Transverse colon (tissue), 4 donors: ENCODE results near the gene NCKAP5. TPM values are rescaled to one million over a fixed set of nuclear protein-coding genes. Genes with fewer than 3 reads are reported as not detected.
"Not testable (repeated sequence)": the region's sequence is repeated elsewhere in the genome, so short reads cannot be mapped to it uniquely, and the experiment has no call there.

Source experiments
- DNase-seq: peaks from one replicate; pipeline ENCODE4 v3.0.0-alpha.2; 2019
- H3K27ac ChIP-seq, 4 donors: fragments of 200-600 bp; sonication (generic); 2 replicates each; pipeline ENCODE4 v1.5.1; 2016 to 2018; ENCODE audit warnings: inconsistent platforms in 4 of 4
- H3K27me3 ChIP-seq: fragments of 200-600 bp; sonication (generic); 2 replicates; pipeline ENCODE4 v1.5.1; 2017; ENCODE audit warnings: inconsistent platforms
- H3K36me3 ChIP-seq, 4 donors: fragments of 200-600 bp; sonication (generic); 2 replicates each; pipeline ENCODE4 v1.5.1; 2017 to 2019; ENCODE audit warnings: inconsistent platforms in 4 of 4
- H3K4me1 ChIP-seq, 4 donors: fragments of 200-600 bp; sonication (generic); 2 replicates each; pipeline ENCODE4 v1.5.1; 2017 to 2020; ENCODE audit warnings: inconsistent platforms in 4 of 4
- H3K4me3 ChIP-seq, 4 donors: fragments of 200-600 bp; sonication (generic); 1 replicate in 1 of 4; 2 replicates in 3 of 4; pipeline versions ENCODE4 v1.5.1 to v1.6.1; 2017 to 2019; ENCODE audit warnings: inconsistent platforms in 4 of 4
- H3K9me3 ChIP-seq, 2 donors: fragments of 200-600 bp; sonication (generic); 2 replicates each; pipeline ENCODE4 v1.5.1; 2017 to 2019; ENCODE audit warnings: inconsistent platforms in 2 of 2
- EP300 ChIP-seq: sonication (generic); formaldehyde crosslinking; IDR thresholded peaks from one replicate; pipeline ENCODE4 v1.6.1; 2017; ENCODE audit warnings: antibody characterized with exemption, low read depth
- POLR2A ChIP-seq: fragments of 450-650 bp; IDR thresholded peaks from one replicate; pipeline ENCODE4 v1.6.1; 2016; ENCODE audit warnings: antibody characterized with exemption, mild to moderate bottlenecking, moderate library complexity
- POLR2AphosphoS5 ChIP-seq, 3 donors: sonication (generic); formaldehyde crosslinking; IDR thresholded peaks; one replicate each; pipeline ENCODE4 v1.6.1; 2016; ENCODE audit warnings: antibody characterized with exemption in 3 of 3
- WGBS, 2 donors: methylation state at CpG; one replicate each; pipeline ENCODE4 v1.1.5; 2018; ENCODE audit warnings: low coverage in 1 of 2; 5-methylcytosine and 5-hydroxymethylcytosine counted together
- in situ Hi-C, 4 donors: fragments of 200-750 bp; cut with MboI; loops; one replicate each; pipeline versions ENCODE4 v1.15.0 to v1.15.1; 2017; ENCODE audit warnings: low sequenced_read_pairs in 3 of 4, low pct_ligation_motif_present in 1 of 4, low pct_unique_long_range_greater_than_20kb in 1 of 4
- intact Hi-C: fragments of 100-400 bp; cut with DNase I; formaldehyde crosslinking; loops from one replicate; pipeline ENCODE4 v1.15.1; 2023; ENCODE audit warnings: low total_unique reads
- total RNA-seq, 4 donors: library from RNA; depleted of rRNA; stranded (reverse); fragments of >200 nt; gene quantifications; one replicate each; pipeline ENCODE4 v1.1.0, GENCODE V29; 2016
- TF ChIP-seq, protein P1 (sequence below), 5 experiments: fragments of 200-600 bp in 3 of 5; fragments of 450-650 bp in 2 of 5; sonication (generic) in 3 of 5; IDR thresholded peaks; 1 replicate in 2 of 5; 2 replicates in 3 of 5; pipeline ENCODE4 v1.5.1; 2016 to 2017; ENCODE audit warnings: antibody characterized with exemption in 5 of 5, inconsistent platforms in 3 of 5, mild to moderate bottlenecking in 2 of 5, moderate library complexity in 1 of 5

Gene NCKAP5
- total RNA-seq, 4 donors from 2014 or later: 1.1 to 10.9 (median 5.0) TPM

DNA sequence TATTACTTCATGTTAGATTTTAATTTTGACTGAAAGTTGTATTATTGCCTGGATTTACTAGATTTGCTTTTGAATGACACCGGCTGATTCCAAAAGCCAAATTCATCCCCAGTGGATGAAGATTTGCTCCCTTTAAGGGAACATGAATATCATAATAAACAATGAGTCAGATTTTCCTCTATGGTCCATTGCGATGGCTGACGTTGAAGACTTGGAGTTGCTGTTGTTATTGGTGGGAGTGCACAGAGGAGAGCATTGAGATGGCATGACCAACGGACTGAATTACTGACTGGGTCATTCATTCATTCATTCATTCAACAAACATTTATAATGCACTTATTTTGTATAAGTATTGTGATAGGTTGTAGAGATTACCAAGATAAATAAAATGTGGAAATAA is 864.9 kb downstream of the NCKAP5 start:
- intact Hi-C loops: no loop called here
- 62 to 64% methylated on average over 4 of the region's 4 CpGs for WGBS, 2 donors

DNA sequence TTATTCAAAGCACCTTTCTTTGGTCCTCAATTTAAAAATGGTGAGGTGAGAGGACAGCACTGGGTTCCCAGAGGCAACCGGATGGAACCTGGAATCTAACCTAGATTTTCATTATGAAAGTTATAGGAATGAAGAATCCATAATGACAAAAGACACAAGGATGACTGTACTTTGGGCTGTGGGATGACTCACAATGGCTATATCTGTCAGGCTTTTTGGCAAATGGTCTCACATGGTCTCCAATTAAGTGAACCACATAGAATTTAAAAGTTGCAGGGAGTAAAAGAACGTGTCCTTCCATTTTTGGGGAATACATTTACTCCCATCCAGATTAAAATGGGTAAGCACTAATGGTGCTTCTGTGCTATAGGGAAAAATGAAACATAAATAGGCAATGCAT is 866.5 kb downstream of the NCKAP5 start:
- Histone ChIP-seq H3K36me3 (no peaks in the 10 kb centered on the region), H3K4me3 (no peak overlapping the region), H3K9me3 (no peaks in the 10 kb centered on the region), H3K27ac (no peak overlapping the region), H3K27me3 (no peaks in the 10 kb centered on the region), H3K4me1 (no peaks in the 10 kb centered on the region)
- no peak for DNase-seq
- in situ Hi-C loops: no loop called here
- no peak for TF ChIP-seq POLR2A
- no peak for TF ChIP-seq EP300
- TF ChIP-seq POLR2AphosphoS5 (IDR thresholded peaks at IDR 0.05): no peak
- TF ChIP-seq, protein P1, sequence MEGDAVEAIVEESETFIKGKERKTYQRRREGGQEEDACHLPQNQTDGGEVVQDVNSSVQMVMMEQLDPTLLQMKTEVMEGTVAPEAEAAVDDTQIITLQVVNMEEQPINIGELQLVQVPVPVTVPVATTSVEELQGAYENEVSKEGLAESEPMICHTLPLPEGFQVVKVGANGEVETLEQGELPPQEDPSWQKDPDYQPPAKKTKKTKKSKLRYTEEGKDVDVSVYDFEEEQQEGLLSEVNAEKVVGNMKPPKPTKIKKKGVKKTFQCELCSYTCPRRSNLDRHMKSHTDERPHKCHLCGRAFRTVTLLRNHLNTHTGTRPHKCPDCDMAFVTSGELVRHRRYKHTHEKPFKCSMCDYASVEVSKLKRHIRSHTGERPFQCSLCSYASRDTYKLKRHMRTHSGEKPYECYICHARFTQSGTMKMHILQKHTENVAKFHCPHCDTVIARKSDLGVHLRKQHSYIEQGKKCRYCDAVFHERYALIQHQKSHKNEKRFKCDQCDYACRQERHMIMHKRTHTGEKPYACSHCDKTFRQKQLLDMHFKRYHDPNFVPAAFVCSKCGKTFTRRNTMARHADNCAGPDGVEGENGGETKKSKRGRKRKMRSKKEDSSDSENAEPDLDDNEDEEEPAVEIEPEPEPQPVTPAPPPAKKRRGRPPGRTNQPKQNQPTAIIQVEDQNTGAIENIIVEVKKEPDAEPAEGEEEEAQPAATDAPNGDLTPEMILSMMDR (IDR thresholded peaks at IDR 0.05): no peak
- intact Hi-C loops: no loop called here
- WGBS, 2 donors: 57 to 70% methylated on average over 2 of the region's 2 CpGs

More for the DNA sequence above, 864.9 kb downstream of the NCKAP5 start:
- Histone ChIP-seq H3K36me3 (no peaks in the 10 kb centered on the region), H3K27me3 (no peaks in the 10 kb centered on the region), H3K4me1 (no peaks in the 10 kb centered on the region), H3K27ac (no peak overlapping the region), H3K9me3 (no peaks in the 10 kb centered on the region), H3K4me3 (no peak overlapping the region)
- TF ChIP-seq POLR2A (no peak), EP300 (no peak), POLR2AphosphoS5 (IDR thresholded peaks at IDR 0.05) (no peak)
- TF ChIP-seq, protein P1 (IDR thresholded peaks at IDR 0.05): no peak
- no peak for DNase-seq
- in situ Hi-C loops: no loop called here

DNA sequence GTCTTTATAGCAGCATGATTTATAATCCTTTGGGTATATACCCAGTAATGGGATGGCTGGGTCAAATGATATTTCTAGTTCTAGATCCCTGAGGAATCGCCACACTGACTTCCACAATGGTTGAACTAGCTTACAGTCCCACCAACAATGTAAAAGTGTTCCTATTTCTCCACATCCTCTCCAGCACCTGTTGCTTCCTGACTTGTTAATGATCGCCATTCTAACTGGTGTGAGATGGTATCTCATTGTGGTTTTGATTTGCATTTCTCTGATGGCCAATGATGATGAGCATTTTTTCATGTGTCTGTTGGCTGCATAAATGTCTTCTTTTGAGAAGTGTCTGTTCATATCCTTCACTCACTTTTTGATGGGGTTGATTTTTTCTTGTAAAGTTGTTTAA is 868.5 kb downstream of the NCKAP5 start:
- H3K4me1 ChIP-seq, in situ Hi-C loops, H3K9me3 ChIP-seq, H3K27me3 ChIP-seq, H3K27ac ChIP-seq, DNase-seq, H3K4me3 ChIP-seq, intact Hi-C loops, H3K36me3 ChIP-seq: not testable (repeated sequence)
- 90% methylated on average over 2 of the region's 2 CpGs; no CpG with 5 or more reads in 1 of the 2 donors for WGBS, 2 donors

DNA sequence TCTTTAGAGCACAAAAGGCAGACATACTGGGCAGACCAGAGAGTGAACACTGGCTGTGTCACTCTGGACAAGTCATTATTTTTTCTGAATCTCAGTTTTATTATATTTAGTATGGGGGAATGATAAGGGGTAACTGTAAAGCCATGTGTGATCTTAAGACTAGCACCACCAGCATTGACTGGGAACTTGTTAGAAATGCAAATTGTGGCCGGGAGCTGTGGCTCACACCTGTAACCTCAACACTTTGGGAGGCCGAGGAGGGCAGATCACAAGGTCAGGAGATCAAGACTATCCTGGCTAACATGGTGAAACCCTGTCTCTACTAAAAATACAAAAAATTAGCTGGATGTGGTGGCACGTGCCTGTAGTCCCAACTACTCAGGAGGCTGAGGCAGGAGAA is 869.9 kb downstream of the NCKAP5 start:
- H3K36me3 ChIP-seq, H3K9me3 ChIP-seq, intact Hi-C loops, H3K27me3 ChIP-seq, DNase-seq, H3K4me1 ChIP-seq, in situ Hi-C loops, H3K27ac ChIP-seq, H3K4me3 ChIP-seq: not testable (repeated sequence)
- 75 to 80% methylated on average over 2 to 3 of the region's 3 CpGs for WGBS, 2 donors

- TF ChIP-seq EP300: no peak
- TF ChIP-seq, protein P1 (IDR thresholded peaks at IDR 0.05): no peak
- TF ChIP-seq POLR2A: no peak
- no peak for TF ChIP-seq POLR2AphosphoS5 (IDR thresholded peaks at IDR 0.05)
- H3K36me3 ChIP-seq: no peaks in the 10 kb centered on the region
- intact Hi-C loops: no loop called here
These were observed 870.6 kb downstream of the NCKAP5 start for GRCh38 chr2:132697556-132698205.

More at GRCh38 chr2:132697556-132698205, 870.6 kb downstream of the NCKAP5 start:
- H3K4me3 ChIP-seq: no peak overlapping the region
- no peaks in the 10 kb centered on the region for H3K4me1 ChIP-seq
- 51 to 58% methylated on average over 4 of the region's 4 CpGs for WGBS, 2 donors
- no peak for DNase-seq
- no peaks in the 10 kb centered on the region for H3K27me3 ChIP-seq
- no peaks in the 10 kb centered on the region for H3K9me3 ChIP-seq
- H3K27ac ChIP-seq: no peak overlapping the region
- in situ Hi-C loops: no loop called here
